ENCODE measurements around the gene GPR68.

GPR68 gene

GRCh38 chr14:91215381-91215780 is 29.1 kb downstream of the GPR68 start:
- no peaks in the 10 kb centered on the region for H3K79me2 ChIP-seq
- TF ChIP-seq CTCF (IDR thresholded peaks at IDR 0.05): no peak

GRCh38 chr14:91214306-91214705 is 30.2 kb downstream of the GPR68 start:
- Histone ChIP-seq H3K27ac (no peak overlapping the region), H3K4me2 (ENCODE audit: low read length) (no peak overlapping the region), H2AFZ (no peak overlapping the region), H3K9ac (no peak overlapping the region), H3K4me3 (ENCODE audit: low read depth, low read length) (no peak overlapping the region), H3K36me3 (ENCODE audit: control insufficient read depth, insufficient read depth, low read length) (no peaks in the 10 kb centered on the region), H3K9me3 (ENCODE audit: control insufficient read depth, low read length) (no peaks in the 10 kb centered on the region), H3K79me2 (no peaks in the 10 kb centered on the region), H3K27me3 (ENCODE audit: control insufficient read depth, insufficient read depth, low read length) (no peaks in the 10 kb centered on the region), H3K4me1 (peaks cover 2% of the 10 kb centered on the region)
- TF ChIP-seq CTCF (IDR thresholded peaks at IDR 0.05): no peak

More at GRCh38 chr14:91215381-91215780, 29.1 kb downstream of the GPR68 start:
- no peaks in the 10 kb centered on the region for H3K9me3 ChIP-seq (ENCODE audit: control insufficient read depth, low read length)
- H3K4me3 ChIP-seq (ENCODE audit: low read depth, low read length): no peak overlapping the region
- H3K4me1 ChIP-seq: peaks cover 3% of the 10 kb centered on the region
- no peaks in the 10 kb centered on the region for H3K36me3 ChIP-seq (ENCODE audit: control insufficient read depth, insufficient read depth, low read length)
- H3K27me3 ChIP-seq (ENCODE audit: control insufficient read depth, insufficient read depth, low read length): no peaks in the 10 kb centered on the region
- no peak overlapping the region for H3K9ac ChIP-seq
- H3K4me2 ChIP-seq (ENCODE audit: low read length): no peak overlapping the region
- no peak overlapping the region for H2AFZ ChIP-seq
- no peak overlapping the region for H3K27ac ChIP-seq

GRCh38 chr14:91211017-91211416 is 33.5 kb downstream of the GPR68 start:
- no peak overlapping the region for H3K4me2 ChIP-seq (ENCODE audit: low read length)
- H3K27ac ChIP-seq: no peak overlapping the region
- H3K79me2 ChIP-seq: no peaks in the 10 kb centered on the region
- no peak overlapping the region for H3K9ac ChIP-seq
- H3K4me1 ChIP-seq: no peaks in the 10 kb centered on the region
- H3K9me3 ChIP-seq (ENCODE audit: control insufficient read depth, low read length): no peaks in the 10 kb centered on the region
- no peaks in the 10 kb centered on the region for H3K36me3 ChIP-seq (ENCODE audit: control insufficient read depth, insufficient read depth, low read length)
- H3K4me3 ChIP-seq (ENCODE audit: low read depth, low read length): no peak overlapping the region
- H2AFZ ChIP-seq: no peak overlapping the region
- H3K27me3 ChIP-seq (ENCODE audit: control insufficient read depth, insufficient read depth, low read length): no peaks in the 10 kb centered on the region
- TF ChIP-seq CTCF (IDR thresholded peaks at IDR 0.05): no peak

GRCh38 chr14:91207008-91207407 is 37.5 kb downstream of the GPR68 start:
- H3K36me3 ChIP-seq (ENCODE audit: control insufficient read depth, insufficient read depth, low read length): no peaks in the 10 kb centered on the region
- H3K27me3 ChIP-seq (ENCODE audit: control insufficient read depth, insufficient read depth, low read length): no peaks in the 10 kb centered on the region
- H3K4me1 ChIP-seq: no peaks in the 10 kb centered on the region
- no peaks in the 10 kb centered on the region for H3K79me2 ChIP-seq
- H3K9me3 ChIP-seq (ENCODE audit: control insufficient read depth, low read length): no peaks in the 10 kb centered on the region
- no peak for TF ChIP-seq CTCF (IDR thresholded peaks at IDR 0.05)
- H3K9ac ChIP-seq: no peak overlapping the region
- H2AFZ ChIP-seq: no peak overlapping the region
- no peak overlapping the region for H3K27ac ChIP-seq
- H3K4me2 ChIP-seq (ENCODE audit: low read length): no peak overlapping the region
- no peak overlapping the region for H3K4me3 ChIP-seq (ENCODE audit: low read depth, low read length)

- Histone ChIP-seq H3K9ac (no peak overlapping the region), H3K4me1 (no peaks in the 10 kb centered on the region), H3K4me2 (ENCODE audit: low read length) (no peak overlapping the region), H3K9me3 (ENCODE audit: control insufficient read depth, low read length) (no peaks in the 10 kb centered on the region), H2AFZ (no peak overlapping the region), H3K27me3 (ENCODE audit: control insufficient read depth, insufficient read depth, low read length) (no peaks in the 10 kb centered on the region), H3K4me3 (ENCODE audit: low read depth, low read length) (no peak overlapping the region), H3K79me2 (no peaks in the 10 kb centered on the region), H3K27ac (no peak overlapping the region), H3K36me3 (ENCODE audit: control insufficient read depth, insufficient read depth, low read length) (no peaks in the 10 kb centered on the region)
- TF ChIP-seq CTCF (IDR thresholded peaks at IDR 0.05): no peak
Measured at GRCh38 chr14:91205459-91205858, 39.0 kb downstream of the GPR68 start.

Data from parathyroid adenoma (tissue), 2 donors.